CD4-positive, alpha-beta T cell (primary cell): Measurements from ENCODE around the gene IQGAP2. TPM values are rescaled to one million over a fixed set of nuclear protein-coding genes. Genes with fewer than 3 reads are reported as not detected.

Experiments used
- ATAC-seq: fragments of 200-7000 bp; cut with Tn5 transposase; one replicate; pipeline ENCODE4 v1.10.0; 2022; ENCODE audit warnings: mild to moderate bottlenecking; ENCODE audit not compliant: poor library complexity
- CTCF ChIA-PET: fragments of 350-600 bp; sonication (Branson Sonifier 250); formaldehyde crosslinking; loops from one replicate; lab custom pipeline; 2021; ENCODE audit warnings: antibody characterized with exemption, inconsistent platforms; lab: Charles Lee
- POLR2A ChIA-PET: fragments of 350-600 bp; sonication (Branson Sonifier 250); formaldehyde crosslinking; loops from one replicate; lab custom pipeline; 2021; ENCODE audit warnings: antibody characterized with exemption, inconsistent platforms; lab: Charles Lee
- DNase-seq, 14 experiments: peaks; one replicate each; pipeline ENCODE4 v3.0.0-alpha.2; 2013 to 2020; ENCODE audit warnings: mixed read lengths in 2 of 14
- H3K27ac ChIP-seq, 2 donors: one replicate each; pipeline versions ENCODE4 v1.5.1 to v1.7.0; 2013; ENCODE audit warnings: low read length in 2 of 2, low read depth in 1 of 2, mild to moderate bottlenecking in 1 of 2
- H3K27me3 ChIP-seq, 2 experiments: 1 replicate in 1 of 2; 2 replicates in 1 of 2; pipeline versions ENCODE4 v1.6.1 to v1.7.0; 2013; ENCODE audit warnings: low read length in 2 of 2, control low read depth in 1 of 2, mild to moderate bottlenecking in 1 of 2, moderate library complexity in 1 of 2; ENCODE audit not compliant: insufficient read depth in 2 of 2, control insufficient read depth in 1 of 2
- H3K36me3 ChIP-seq: one replicate; pipeline ENCODE4 v1.6.1; 2013; ENCODE audit warnings: low read length, control low read depth; ENCODE audit not compliant: insufficient read depth
- H3K4me1 ChIP-seq: one replicate; pipeline ENCODE4 v1.6.1; 2013; ENCODE audit warnings: low read length, control low read depth; ENCODE audit not compliant: insufficient read depth
- H3K4me3 ChIP-seq: one replicate; pipeline ENCODE4 v1.5.1; 2013; ENCODE audit warnings: mild to moderate bottlenecking, low read length, moderate library complexity
- H3K9me3 ChIP-seq, 2 experiments: 1 replicate in 1 of 2; 2 replicates in 1 of 2; pipeline versions ENCODE4 v1.6.1 to v1.7.0; 2013; ENCODE audit warnings: low read length in 2 of 2, mild to moderate bottlenecking in 2 of 2, control low read depth in 1 of 2, moderate library complexity in 1 of 2; ENCODE audit not compliant: control insufficient read depth in 1 of 2, insufficient read depth in 1 of 2
- H3K27ac Mint-ChIP-seq: one replicate; pipeline ENCODE4 v1.8.0; 2020; ENCODE audit warnings: mixed read lengths
- H3K27me3 Mint-ChIP-seq: one replicate; pipeline ENCODE4 v1.8.0; 2021; ENCODE audit warnings: mixed read lengths
- H3K36me3 Mint-ChIP-seq: one replicate; pipeline ENCODE4 v1.8.0; 2021; ENCODE audit warnings: low read depth, mixed read lengths
- H3K4me1 Mint-ChIP-seq: one replicate; pipeline ENCODE4 v1.8.0; 2021; ENCODE audit warnings: low read depth, mixed read lengths
- H3K4me3 Mint-ChIP-seq: one replicate; pipeline ENCODE4 v1.8.0; 2020; ENCODE audit warnings: mild to moderate bottlenecking, mixed read lengths
- H3K9me3 Mint-ChIP-seq: one replicate; pipeline ENCODE4 v1.8.0; 2020; ENCODE audit warnings: mixed read lengths
- CTCF ChIP-seq: fragments of 200-600 bp; IDR thresholded peaks from one replicate; pipeline ENCODE4 v1.8.0; 2022; ENCODE audit warnings: antibody characterized with exemption, mild to moderate bottlenecking
- intact Hi-C, 2 experiments: fragments of 100-400 bp; cut with DNase I in 1 of 2; cut with micrococcal nuclease in 1 of 2; formaldehyde crosslinking; loops; one replicate each; pipeline versions ENCODE4 v1.15.1 to v1.9.0; 2023 to 2025; cut with DNase I, micrococcal nuclease
- total RNA-seq, 174 experiments: library from RNA in 2 of 174; stranded (reverse) in 2 of 174; gene quantifications; one replicate each; pipeline ENCODE4 v1.2.3 and lab custom pipeline; 2021 to 2026

Gene IQGAP2
- total RNA-seq, 2 experiments from 2014 or later = 58.8 TPM

- H3K27ac Mint-ChIP-seq = no peak overlapping the region
- no peak for TF ChIP-seq CTCF
- no peak for ATAC-seq
- intact Hi-C loops = no loop called here
- Histone ChIP-seq H3K27ac (no peak overlapping the region), H3K9me3 (no peaks in the 10 kb centered on the region), H3K36me3 (no peaks in the 10 kb centered on the region), H3K27me3 (no peaks in the 10 kb centered on the region), H3K4me3 (no peak overlapping the region), H3K4me1 (peaks cover 45% of the 10 kb centered on the region)
- no peak for DNase-seq
- POLR2A ChIA-PET = interaction anchor here (1.2 to 7.2 kb wide), 2 partner anchors 15 to 50 kb away, joined by 3 to 40 read pairs; partner anchors contain the start of gene IQGAP2
- no peaks in the 10 kb centered on the region for H3K36me3 Mint-ChIP-seq
- peaks cover 68% of the 10 kb centered on the region for H3K4me1 Mint-ChIP-seq
- H3K4me3 Mint-ChIP-seq = no peak overlapping the region
- H3K27me3 Mint-ChIP-seq = no peaks in the 10 kb centered on the region
- H3K9me3 Mint-ChIP-seq = no peaks in the 10 kb centered on the region
- CTCF ChIA-PET = interaction anchor here (0.9 kb wide), 1 partner anchor 221 kb away, joined by 3 read pairs; no protein-coding TSS in a partner anchor
These were observed 14.8 kb upstream of the IQGAP2 start for GRCh38 chr5:76388236-76388635.

GRCh38 chr5:76388791-76389512 is 14.1 kb upstream of the IQGAP2 start:
- Histone ChIP-seq H3K27ac (no peak overlapping the region), H3K4me3 (no peak overlapping the region), H3K9me3 (no peaks in the 10 kb centered on the region), H3K4me1 (peaks cover 47% of the 10 kb centered on the region), H3K36me3 (no peaks in the 10 kb centered on the region), H3K27me3 (no peaks in the 10 kb centered on the region)
- Mint-ChIP-seq H3K9me3 (no peaks in the 10 kb centered on the region), H3K36me3 (no peaks in the 10 kb centered on the region), H3K4me1 (peaks cover 68% of the 10 kb centered on the region), H3K27me3 (no peaks in the 10 kb centered on the region), H3K4me3 (no peak overlapping the region), H3K27ac (no peak overlapping the region)
- ATAC-seq (no peak), DNase-seq (no peak)
- ChIA-PET POLR2A (interaction anchor here (0.6 to 7.2 kb wide), 5 partner anchors 10 to 214 kb away, joined by 3 to 40 read pairs (median 3); partner anchors contain the start of gene IQGAP2), CTCF (no interaction called here)
- TF ChIP-seq CTCF = no peak
- intact Hi-C loops = no loop called here

- Mint-ChIP-seq H3K36me3 (no peaks in the 10 kb centered on the region), H3K27ac (peak overlapping the region; percentile 43), H3K9me3 (no peaks in the 10 kb centered on the region), H3K4me3 (no peak overlapping the region), H3K27me3 (no peaks in the 10 kb centered on the region), H3K4me1 (peaks cover 68% of the 10 kb centered on the region)
- ChIA-PET CTCF (no interaction called here), POLR2A (interaction anchor here (1.2 to 7.2 kb wide), 4 partner anchors 10 to 155 kb away, joined by 3 to 40 read pairs (median 4); partner anchors contain the start of gene IQGAP2)
- no peaks in the 10 kb centered on the region for H3K36me3 ChIP-seq
- intact Hi-C loops = loop anchor here in 1 of 2 experiments (10.0 kb wide), 1 partner anchor 1325 kb away; no protein-coding TSS in a partner anchor
- no peaks in the 10 kb centered on the region for H3K9me3 ChIP-seq
- DNase-seq (no peak), ATAC-seq (no peak)
- peaks cover 47% of the 10 kb centered on the region for H3K4me1 ChIP-seq
- TF ChIP-seq CTCF = no peak
- no peak overlapping the region for H3K4me3 ChIP-seq
- H3K27me3 ChIP-seq = no peaks in the 10 kb centered on the region
- no peak overlapping the region for H3K27ac ChIP-seq
These were observed 13.5 kb upstream of the IQGAP2 start for GRCh38 chr5:76389513-76390154.
